Hepatocyte (in vitro differentiated cells): Measurements from ENCODE around the gene AMELX.

Experiments used
- EZH2phosphoT487 ChIP-seq: fragments of 200-600 bp; sonication (generic); IDR thresholded peaks from one replicate; pipeline ENCODE4 v1.6.1; 2018; ENCODE audit warnings: antibody characterized with exemption, mild to moderate bottlenecking, low read depth, moderate library complexity; ENCODE audit not compliant: unreplicated experiment, severe bottlenecking
- TF ChIP-seq, protein P1 (sequence below): fragments of 200-600 bp; sonication (generic); IDR thresholded peaks from 2 replicates; pipeline ENCODE4 v1.5.1; 2016; ENCODE audit warnings: antibody characterized with exemption, mild to moderate bottlenecking; ENCODE audit not compliant: poor library complexity

DNA sequence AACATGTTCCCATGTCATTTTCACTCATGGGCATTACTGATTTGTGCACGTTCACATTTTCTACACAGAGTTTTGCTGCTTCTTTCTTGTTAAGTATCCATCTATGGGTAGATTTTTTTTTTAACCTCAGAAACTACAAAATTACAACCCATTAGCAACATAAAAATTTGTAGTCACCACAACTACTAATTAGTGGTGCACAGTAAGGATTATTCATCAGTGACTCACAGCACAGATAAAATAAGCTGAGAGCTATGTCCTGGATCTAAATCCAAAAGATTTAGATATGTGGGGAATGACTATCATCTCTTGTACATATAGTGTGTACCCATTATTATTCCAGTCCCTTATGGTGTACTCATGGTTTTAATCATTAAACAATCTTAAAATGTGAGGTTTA, 19.7 kb upstream of the AMELX start:
- TF ChIP-seq, protein P1, sequence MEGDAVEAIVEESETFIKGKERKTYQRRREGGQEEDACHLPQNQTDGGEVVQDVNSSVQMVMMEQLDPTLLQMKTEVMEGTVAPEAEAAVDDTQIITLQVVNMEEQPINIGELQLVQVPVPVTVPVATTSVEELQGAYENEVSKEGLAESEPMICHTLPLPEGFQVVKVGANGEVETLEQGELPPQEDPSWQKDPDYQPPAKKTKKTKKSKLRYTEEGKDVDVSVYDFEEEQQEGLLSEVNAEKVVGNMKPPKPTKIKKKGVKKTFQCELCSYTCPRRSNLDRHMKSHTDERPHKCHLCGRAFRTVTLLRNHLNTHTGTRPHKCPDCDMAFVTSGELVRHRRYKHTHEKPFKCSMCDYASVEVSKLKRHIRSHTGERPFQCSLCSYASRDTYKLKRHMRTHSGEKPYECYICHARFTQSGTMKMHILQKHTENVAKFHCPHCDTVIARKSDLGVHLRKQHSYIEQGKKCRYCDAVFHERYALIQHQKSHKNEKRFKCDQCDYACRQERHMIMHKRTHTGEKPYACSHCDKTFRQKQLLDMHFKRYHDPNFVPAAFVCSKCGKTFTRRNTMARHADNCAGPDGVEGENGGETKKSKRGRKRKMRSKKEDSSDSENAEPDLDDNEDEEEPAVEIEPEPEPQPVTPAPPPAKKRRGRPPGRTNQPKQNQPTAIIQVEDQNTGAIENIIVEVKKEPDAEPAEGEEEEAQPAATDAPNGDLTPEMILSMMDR: no peak
- TF ChIP-seq EZH2phosphoT487: no peak
